GM12875 (cell line): ENCODE results near the gene TYMP.

Experiments used
- H3K4me3 ChIP-seq: one replicate; pipeline ENCODE4 v1.5.1; 2011; ENCODE audit warnings: low read depth, low read length, control low read depth
- TF ChIP-seq, protein P1 (sequence below): IDR thresholded peaks from 2 replicates; pipeline ENCODE4 v1.5.1; 2011; ENCODE audit warnings: low read depth, mild to moderate bottlenecking, control low read depth, inconsistent platforms, low read length, moderate library complexity, borderline replicate concordance; ENCODE audit not compliant: insufficient read depth

Gene TYMP

DNA sequence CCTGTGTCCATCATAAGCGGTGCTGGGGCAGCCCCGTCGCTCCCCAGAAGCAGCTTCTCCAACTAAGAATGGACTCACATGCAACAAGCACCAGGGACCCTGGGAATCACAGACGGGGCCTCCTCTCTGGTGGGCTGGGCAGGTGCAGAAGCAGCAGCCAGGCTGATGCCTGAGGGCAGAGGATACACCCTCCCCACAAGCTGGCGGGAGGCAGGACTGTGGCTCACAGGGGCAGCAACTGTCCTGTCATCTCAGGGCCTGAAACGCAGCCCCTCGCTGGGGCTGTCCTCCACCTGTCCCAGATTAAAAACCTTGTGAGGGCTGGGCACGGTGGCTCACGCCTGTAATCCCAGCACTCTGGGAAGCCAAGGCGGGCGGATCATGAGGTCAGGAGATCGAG lies 51.9 kb downstream of the TYMP start:
- TF ChIP-seq, protein P1, sequence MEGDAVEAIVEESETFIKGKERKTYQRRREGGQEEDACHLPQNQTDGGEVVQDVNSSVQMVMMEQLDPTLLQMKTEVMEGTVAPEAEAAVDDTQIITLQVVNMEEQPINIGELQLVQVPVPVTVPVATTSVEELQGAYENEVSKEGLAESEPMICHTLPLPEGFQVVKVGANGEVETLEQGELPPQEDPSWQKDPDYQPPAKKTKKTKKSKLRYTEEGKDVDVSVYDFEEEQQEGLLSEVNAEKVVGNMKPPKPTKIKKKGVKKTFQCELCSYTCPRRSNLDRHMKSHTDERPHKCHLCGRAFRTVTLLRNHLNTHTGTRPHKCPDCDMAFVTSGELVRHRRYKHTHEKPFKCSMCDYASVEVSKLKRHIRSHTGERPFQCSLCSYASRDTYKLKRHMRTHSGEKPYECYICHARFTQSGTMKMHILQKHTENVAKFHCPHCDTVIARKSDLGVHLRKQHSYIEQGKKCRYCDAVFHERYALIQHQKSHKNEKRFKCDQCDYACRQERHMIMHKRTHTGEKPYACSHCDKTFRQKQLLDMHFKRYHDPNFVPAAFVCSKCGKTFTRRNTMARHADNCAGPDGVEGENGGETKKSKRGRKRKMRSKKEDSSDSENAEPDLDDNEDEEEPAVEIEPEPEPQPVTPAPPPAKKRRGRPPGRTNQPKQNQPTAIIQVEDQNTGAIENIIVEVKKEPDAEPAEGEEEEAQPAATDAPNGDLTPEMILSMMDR, result no peak
- no peak overlapping the region for H3K4me3 ChIP-seq

DNA sequence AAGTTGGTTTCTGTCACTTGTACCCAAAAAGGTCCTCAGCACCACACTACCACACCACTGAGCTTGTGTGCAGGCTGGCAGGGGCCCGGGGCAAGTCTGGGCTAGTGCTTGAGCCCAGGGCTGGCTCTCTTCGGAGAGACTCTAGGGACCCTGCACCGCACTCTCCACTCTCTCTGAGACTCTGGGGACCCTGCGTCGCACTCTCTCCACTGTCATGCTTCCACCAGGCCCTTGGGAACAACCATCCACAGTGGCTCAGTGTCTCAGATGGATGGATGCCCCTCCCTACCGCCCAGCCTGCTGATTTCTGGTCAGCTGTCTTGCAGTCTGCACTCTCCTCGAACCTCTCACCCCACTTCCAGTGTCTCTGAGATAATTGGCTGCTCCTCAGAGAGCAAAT lies 52.9 kb downstream of the TYMP start:
- no peak overlapping the region for H3K4me3 ChIP-seq
- TF ChIP-seq, protein P1, result no peak
